HepG2 (cell line): ENCODE data around the gene PPP1R8. TPM values are rescaled to one million over a fixed set of nuclear protein-coding genes. Genes with fewer than 3 reads are reported as not detected.

Experiments used
- AHDC1 ChIP-seq: sonication (generic); formaldehyde crosslinking; IDR thresholded peaks from 2 replicates; pipeline ENCODE4 v1.5.1; 2020; ENCODE audit warnings: mild to moderate bottlenecking, missing genetic modification reagents, borderline replicate concordance
- AHR ChIP-seq: IDR thresholded peaks from 2 replicates; pipeline ENCODE4 v1.6.1; 2018; ENCODE audit warnings: missing genetic modification reagents, missing compliant biosample characterization
- FOXC1 ChIP-seq: sonication (generic); formaldehyde crosslinking; IDR thresholded peaks from 2 replicates; pipeline ENCODE4 v1.8.0; 2022; ENCODE audit warnings: mild to moderate bottlenecking, missing genetic modification reagents, borderline replicate concordance
- FOXK1 ChIP-seq: sonication (generic); formaldehyde crosslinking; IDR thresholded peaks from 2 replicates; pipeline ENCODE4 v1.4.0; 2020; ENCODE audit warnings: low read depth, missing genetic modification reagents, borderline replicate concordance
- KLF13 ChIP-seq: sonication (generic); formaldehyde crosslinking; IDR thresholded peaks from 2 replicates; pipeline ENCODE4 v1.4.0; 2020; ENCODE audit warnings: mild to moderate bottlenecking, missing genetic modification reagents
- NR1H2 ChIP-seq: sonication (generic); formaldehyde crosslinking; IDR thresholded peaks from 2 replicates; pipeline ENCODE4 v1.8.1; 2022; ENCODE audit warnings: low read depth, missing genetic modification reagents, borderline replicate concordance
- NR2F6 ChIP-seq, 2 experiments: IDR thresholded peaks; 2 replicates each; pipeline ENCODE4 v1.6.1; 2016; ENCODE audit warnings: antibody characterized with exemption in 1 of 2, mild to moderate bottlenecking in 1 of 2
- PAX8 ChIP-seq: sonication (generic); formaldehyde crosslinking; IDR thresholded peaks from 2 replicates; pipeline ENCODE4 v1.8.0; 2022; ENCODE audit warnings: mild to moderate bottlenecking, missing genetic modification reagents, borderline replicate concordance
- TGIF2 ChIP-seq: IDR thresholded peaks from 2 replicates; pipeline ENCODE4 v1.6.1; 2016; ENCODE audit warnings: control low read depth, missing compliant biosample characterization
- ZFP62 ChIP-seq: sonication (generic); formaldehyde crosslinking; IDR thresholded peaks from 2 replicates; pipeline ENCODE4 v1.4.0; 2020; ENCODE audit warnings: missing genetic modification reagents
- ZNF256 ChIP-seq: sonication (generic); formaldehyde crosslinking; conservative IDR thresholded peaks from 2 replicates; pipeline ENCODE4 v1.4.0; 2020; ENCODE audit warnings: missing genetic modification reagents
- ZNF501 ChIP-seq: sonication (generic); formaldehyde crosslinking; IDR thresholded peaks from 2 replicates; pipeline ENCODE4 v1.5.1; 2020; ENCODE audit warnings: mild to moderate bottlenecking, moderate library complexity, missing genetic modification reagents
- ZNF800 ChIP-seq: sonication (generic); formaldehyde crosslinking; IDR thresholded peaks from 2 replicates; pipeline ENCODE4 v1.4.0; 2020; ENCODE audit warnings: missing genetic modification reagents
- ZZZ3 ChIP-seq: sonication (generic); formaldehyde crosslinking; IDR thresholded peaks from 2 replicates; pipeline ENCODE4 v1.4.0; 2020; ENCODE audit warnings: missing genetic modification reagents, mild to moderate bottlenecking, borderline replicate concordance
- polyA plus RNA-seq, 8 experiments: library from polyadenylated mRNA; depleted of rRNA in 3 of 8; stranded (reverse) in 7 of 8; unstranded in 1 of 8; fragments of >200 nt; fragmentation: Illumina TruSeq in 4 of 8; extraction: Trizol in 4 of 8; gene quantifications; 2 replicates each; pipeline versions ENCODE4 v1.2.1 to v1.2.3, GENCODE V29; 2011 to 2016; ENCODE audit warnings: low read depth in 4 of 8, missing spikeins in 1 of 8, mixed read lengths in 1 of 8; ENCODE audit not compliant: insufficient read depth in 1 of 8
- total RNA-seq, 5 experiments: library from RNA; depleted of rRNA; stranded (reverse); fragments of >200 nt; fragmentation: Illumina TruSeq; extraction: Trizol; gene quantifications; 2 replicates each; pipeline ENCODE4 v1.2.3, GENCODE V29; 2016; ENCODE audit warnings: low read depth in 1 of 5
- TF ChIP-seq, protein P1 (sequence below): sonication (generic); formaldehyde crosslinking; IDR thresholded peaks from 2 replicates; pipeline ENCODE4; 2020; ENCODE audit warnings: missing genetic modification reagents, mild to moderate bottlenecking, borderline replicate concordance

The PPP1R8 gene
- total and polyA plus RNA-seq, 2 of the 13 experiments (the other 11 are each of a cell fraction or from before 2014, with no cell fraction given) = 38.3 to 62.2 TPM

GRCh38 chr1:27858072-27858948 lies 27.7 kb downstream of the PPP1R8 start (continued):
- no peak for TF ChIP-seq AHR (CRISPR knock-in tag)
- TF ChIP-seq AHDC1 = no peak
- TF ChIP-seq, protein P1, sequence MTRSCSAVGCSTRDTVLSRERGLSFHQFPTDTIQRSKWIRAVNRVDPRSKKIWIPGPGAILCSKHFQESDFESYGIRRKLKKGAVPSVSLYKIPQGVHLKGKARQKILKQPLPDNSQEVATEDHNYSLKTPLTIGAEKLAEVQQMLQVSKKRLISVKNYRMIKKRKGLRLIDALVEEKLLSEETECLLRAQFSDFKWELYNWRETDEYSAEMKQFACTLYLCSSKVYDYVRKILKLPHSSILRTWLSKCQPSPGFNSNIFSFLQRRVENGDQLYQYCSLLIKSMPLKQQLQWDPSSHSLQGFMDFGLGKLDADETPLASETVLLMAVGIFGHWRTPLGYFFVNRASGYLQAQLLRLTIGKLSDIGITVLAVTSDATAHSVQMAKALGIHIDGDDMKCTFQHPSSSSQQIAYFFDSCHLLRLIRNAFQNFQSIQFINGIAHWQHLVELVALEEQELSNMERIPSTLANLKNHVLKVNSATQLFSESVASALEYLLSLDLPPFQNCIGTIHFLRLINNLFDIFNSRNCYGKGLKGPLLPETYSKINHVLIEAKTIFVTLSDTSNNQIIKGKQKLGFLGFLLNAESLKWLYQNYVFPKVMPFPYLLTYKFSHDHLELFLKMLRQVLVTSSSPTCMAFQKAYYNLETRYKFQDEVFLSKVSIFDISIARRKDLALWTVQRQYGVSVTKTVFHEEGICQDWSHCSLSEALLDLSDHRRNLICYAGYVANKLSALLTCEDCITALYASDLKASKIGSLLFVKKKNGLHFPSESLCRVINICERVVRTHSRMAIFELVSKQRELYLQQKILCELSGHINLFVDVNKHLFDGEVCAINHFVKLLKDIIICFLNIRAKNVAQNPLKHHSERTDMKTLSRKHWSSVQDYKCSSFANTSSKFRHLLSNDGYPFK (CRISPR knock-in tag) = no peak
- 0 out of 2 replicates have a peak, but pooled peaks have one; percentile 49 for TF ChIP-seq TGIF2 (CRISPR knock-in tag)
- TF ChIP-seq ZZZ3 (CRISPR knock-in tag) = no peak
- TF ChIP-seq PAX8 = no peak
- TF ChIP-seq KLF13 (CRISPR knock-in tag) = no peak
- TF ChIP-seq NR1H2 (CRISPR knock-in tag) = no peak
- no peak for TF ChIP-seq NR2F6 (IDR thresholded peaks at IDR 0.05)
- 0 out of 2 replicates have a peak, but pooled peaks have one; percentile 15 for TF ChIP-seq NR2F6 (CRISPR knock-in tag; IDR thresholded peaks at IDR 0.05)
- no peak for TF ChIP-seq ZFP62
- no peak for TF ChIP-seq FOXK1
- 0 out of 2 replicates have a peak, but pooled peaks have one; percentile 55 for TF ChIP-seq ZNF800 (CRISPR knock-in tag)
- TF ChIP-seq ZNF256 (CRISPR knock-in tag) = no peak
- TF ChIP-seq ZNF501 (CRISPR knock-in tag) = peak; percentile 28; the same call in 1 of the 2 replicates
- no peak for TF ChIP-seq FOXC1 (CRISPR knock-in tag)
